Stimulated activated CD4-positive, alpha-beta T cell treated with anti-CD3 and anti-CD28 coated beads, Interleukin-15, amount 100 ng/mL, for 24 hours (primary cell): ENCODE results near the gene ARMH1.
A peak's percentile ranks its signal among the peaks of the same experiment; 100 is the strongest.

Experiments used
- DNase-seq: peaks from one replicate; pipeline ENCODE4 v3.0.0-alpha.2; 2020

ARMH1 gene

GRCh38 chr1:44674113-44675000 is at the start of gene ARMH1, which contains the start of gene TMEM53:
ARMH1 (plus strand) TSS chr1:44674714; CDS start chr1:44689698, 14,984 bp downstream.
TMEM53 (minus strand) TSS chr1:44674481; CDS start chr1:44674391, 90 bp downstream.
- DNase-seq, result peak; percentile 99

DNA sequence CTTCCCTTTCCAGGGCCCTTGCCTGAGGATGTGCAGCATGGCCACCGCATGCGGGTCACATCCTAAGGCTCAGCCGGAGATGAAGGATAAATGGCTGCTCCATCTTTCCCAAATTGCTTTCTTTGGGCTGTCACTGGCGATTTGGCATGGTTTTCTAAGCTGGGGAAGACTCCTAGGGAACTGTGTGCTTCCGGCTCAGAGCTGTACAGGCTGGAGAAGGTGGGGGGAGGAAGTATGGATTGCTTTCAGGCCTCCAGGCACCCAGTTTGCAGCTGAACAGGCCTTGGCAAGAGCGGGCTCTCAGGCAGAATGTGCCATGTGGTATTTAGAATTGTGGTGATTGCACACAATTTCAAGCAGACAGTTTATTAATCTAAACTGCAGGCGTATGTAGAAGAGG is 49.2 kb upstream of the ARMH1 start:
- no peak for DNase-seq

GRCh38 chr1:44628962-44629756 is 45.4 kb upstream of the ARMH1 start:
- no peak for DNase-seq

DNA sequence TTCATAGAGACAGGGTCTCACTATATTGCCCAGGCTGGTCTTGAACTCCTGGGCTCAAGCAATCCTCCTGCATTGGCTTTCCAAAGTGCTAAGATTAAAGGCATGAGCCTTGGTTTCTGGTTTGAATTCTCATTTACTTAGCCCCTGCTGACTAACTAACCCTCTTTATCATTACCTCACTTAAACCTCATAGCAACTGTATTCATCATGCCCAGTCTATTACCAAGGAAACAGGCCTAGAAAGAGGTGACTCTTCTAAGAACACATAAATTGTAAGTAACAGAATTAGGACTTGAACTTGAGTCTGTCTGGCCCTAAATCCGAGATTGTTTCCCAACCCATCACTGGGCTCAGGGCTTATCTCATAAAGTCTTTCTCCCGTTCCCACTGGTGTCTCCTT is 44.4 kb upstream of the ARMH1 start:
- DNase-seq, result no peak

DNA sequence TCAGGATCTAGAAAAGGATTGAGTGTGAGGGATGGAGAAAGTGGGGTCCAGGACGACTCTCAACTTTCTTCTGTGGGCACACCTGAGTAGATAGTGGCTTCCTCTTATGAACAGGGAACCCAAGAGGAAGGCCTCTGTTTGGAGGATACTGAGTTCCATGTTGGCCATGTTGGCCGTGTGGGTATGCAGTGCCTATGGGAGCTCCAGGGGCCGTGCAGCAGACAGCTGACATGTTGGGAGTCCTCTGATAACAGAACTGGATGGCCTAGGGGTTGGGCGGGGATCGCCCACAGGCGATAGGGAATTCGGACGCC is 43.2 kb upstream of the ARMH1 start:
- no peak for DNase-seq

- peak; percentile 94 for DNase-seq
Observed at GRCh38 chr1:44631647-44632539, 42.6 kb upstream of the ARMH1 start.

DNA sequence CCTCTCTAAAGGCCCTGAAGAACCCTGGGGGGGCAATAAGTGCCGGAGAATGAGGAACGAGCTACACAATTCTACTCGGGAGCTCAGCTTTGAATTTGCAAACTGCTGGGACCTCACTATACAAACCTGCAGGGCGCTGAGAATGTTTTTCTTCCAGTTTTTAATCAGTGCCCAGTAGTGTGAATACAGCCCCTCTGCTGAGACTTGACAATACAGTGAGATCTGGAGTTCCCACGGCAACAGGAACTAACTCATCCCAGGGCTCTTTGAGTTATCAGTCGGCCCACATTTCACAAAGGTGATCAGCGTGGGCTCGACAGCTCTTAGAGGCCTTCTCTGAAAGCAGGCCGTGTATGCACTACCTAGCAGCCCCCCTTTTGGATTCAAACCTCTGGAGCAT is 41.9 kb upstream of the ARMH1 start:
- peak; percentile 18 for DNase-seq

- DNase-seq, result no peak
Observed at GRCh38 chr1:44634606-44635189, 39.8 kb upstream of the ARMH1 start.

DNA sequence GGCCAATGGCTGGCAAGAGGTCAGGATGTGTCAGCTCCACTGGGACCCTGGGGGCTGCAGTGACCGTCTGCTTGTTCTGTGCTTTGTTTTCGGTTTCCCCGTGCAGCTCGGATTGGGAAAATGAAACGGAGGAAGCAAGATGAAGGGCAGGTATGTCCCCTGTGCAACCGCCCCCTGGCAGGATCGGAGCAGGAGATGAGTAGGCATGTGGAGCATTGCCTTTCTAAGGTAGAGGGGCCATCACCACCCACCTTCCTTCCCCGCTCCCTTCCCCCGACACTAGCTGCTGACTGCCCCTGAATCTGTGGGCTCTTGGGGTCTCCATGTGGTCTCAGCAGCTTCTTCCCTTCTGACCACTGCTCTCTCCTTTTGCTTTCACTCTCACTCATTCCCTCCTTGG is 39.1 kb upstream of the ARMH1 start:
- no peak for DNase-seq

DNA sequence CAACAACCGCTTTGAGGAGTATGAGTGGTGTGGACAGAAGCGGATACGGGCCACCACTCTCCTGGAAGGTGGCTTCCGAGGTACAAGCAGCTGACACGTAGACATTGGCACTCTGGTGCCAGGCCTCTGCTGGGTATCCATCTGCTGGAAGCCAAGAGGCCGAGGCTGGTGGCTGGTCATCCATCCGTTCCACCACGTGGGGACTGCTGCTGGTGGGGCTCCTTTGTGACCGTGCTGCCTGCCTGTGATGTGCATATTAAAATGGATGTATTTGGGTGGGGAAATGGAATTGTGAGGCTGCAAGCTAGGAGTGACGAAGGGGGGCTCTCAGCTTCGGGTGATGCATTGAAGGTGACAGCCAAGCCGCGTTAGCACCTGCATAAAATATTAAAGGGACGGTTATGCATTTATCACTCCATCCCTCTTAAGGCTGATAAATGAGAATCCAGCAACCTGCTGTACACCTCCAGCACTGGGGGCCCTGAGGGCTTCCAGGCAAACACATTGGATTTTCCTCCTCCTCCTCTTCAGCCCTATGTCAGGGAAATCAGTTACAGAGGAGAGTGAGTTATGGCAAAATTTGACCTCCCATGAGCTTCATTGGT is 38.3 kb upstream of the ARMH1 start:
- DNase-seq, result no peak

DNA sequence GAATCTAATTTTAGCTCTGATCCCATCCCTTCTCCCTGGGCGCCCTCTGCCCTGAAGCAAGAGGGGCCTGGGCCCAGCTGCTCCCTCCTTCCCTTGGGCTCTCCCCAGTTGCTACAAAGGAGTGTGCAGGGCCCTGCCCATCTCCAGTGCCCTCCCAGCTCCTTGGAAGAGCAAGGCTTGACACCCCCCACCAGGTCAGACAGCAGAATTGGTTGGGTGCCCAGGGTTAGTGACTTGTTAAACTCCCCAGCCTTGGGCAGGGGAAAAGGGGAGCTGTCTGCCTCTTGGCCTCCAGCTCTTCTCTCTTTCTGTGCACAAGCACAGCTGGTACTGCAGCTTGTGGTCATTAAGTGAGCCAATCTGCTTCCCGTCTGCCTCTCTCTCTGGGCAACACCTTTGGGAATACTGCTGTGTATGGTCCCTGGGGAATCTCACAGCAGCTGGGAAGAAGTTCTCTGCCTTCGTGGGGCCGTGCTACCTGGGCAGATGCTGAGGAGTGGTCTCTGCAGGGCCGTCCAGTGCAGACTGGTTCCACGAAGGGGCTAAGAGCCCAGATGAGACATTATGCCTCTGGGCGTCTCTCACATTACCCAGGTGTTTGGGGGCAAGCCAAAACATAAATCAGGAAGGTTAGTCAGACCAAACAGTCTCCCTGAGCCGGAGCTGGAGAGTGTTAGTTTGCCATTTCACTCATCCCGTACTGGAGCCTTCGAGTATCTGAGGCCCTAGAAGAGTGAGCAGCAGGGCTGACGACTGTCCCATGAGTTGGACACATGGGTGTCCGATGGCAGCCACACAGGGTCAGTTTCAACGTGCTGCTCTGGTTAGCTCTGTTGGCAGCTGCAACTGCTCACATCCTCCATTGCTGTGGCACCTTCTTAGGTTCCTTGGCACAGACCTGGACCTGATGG is 37.6 kb upstream of the ARMH1 start:
- DNase-seq, result no peak

DNA sequence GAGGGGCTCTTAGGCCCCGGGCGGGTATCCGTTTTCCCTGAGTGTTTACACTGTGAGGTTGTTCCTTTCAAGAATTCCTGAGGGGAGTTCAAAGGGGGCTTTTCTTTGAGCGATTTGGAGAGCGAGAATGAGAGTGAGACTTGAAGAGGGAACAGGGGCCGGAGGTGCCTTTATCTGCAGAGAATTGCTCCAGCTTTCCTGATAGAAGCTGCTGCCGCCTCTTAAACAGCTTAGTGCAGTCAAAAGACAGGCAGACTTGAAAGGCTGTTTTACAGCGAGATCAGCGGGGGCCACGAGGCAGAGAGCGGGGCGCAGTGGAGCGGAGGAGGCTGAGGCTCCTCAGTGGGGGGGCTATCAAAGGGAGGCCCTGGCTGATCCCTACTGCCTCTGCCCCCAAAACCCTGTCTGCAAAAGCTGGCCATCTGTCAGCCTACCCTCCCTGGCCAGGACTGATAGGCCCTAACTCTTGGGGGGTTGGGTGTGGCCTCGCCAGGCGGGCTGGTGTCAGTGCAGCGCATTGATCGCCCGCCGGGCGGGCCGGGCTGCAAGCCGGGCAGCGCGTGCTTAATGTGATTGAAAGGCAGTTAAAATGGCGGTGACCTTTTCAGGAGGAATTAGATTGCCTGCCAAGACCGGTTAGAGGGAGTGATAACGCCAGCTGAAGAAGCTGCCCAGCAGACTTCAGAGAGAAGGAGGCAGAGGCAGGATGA is 36.7 kb upstream of the ARMH1 start:
- no peak for DNase-seq

DNA sequence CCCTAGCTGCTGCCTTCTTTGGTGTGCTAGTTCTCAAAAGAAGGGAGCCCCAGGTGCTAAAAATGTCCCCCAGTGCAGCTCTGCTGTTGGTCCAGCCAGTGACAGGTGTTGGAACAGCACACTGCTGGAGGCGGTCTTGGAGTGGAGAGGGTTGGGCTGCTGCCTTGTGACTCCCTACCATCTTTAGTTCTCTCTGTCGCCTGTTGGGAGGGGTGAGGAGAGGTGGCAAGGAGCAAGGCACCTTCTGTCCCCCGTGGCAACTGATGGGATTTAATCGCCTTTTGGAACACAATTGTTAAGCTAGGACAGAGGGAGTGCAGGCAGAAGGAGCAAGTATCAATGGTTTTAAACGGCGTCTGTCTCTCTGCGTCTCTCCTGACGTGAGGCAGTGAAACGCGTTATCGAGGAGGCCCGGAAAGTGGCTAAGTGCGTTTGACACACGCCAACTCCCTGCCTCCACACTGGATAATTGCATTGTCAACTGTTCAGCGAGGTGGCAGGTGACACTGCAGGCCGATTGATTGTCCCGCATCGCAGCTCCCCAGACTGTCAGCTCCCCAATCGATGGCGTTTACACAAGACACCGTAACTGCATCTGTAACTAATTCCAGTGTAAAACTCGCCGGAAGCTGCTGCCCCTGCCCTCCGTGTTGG is 34.2 kb upstream of the ARMH1 start:
- no peak for DNase-seq

DNA sequence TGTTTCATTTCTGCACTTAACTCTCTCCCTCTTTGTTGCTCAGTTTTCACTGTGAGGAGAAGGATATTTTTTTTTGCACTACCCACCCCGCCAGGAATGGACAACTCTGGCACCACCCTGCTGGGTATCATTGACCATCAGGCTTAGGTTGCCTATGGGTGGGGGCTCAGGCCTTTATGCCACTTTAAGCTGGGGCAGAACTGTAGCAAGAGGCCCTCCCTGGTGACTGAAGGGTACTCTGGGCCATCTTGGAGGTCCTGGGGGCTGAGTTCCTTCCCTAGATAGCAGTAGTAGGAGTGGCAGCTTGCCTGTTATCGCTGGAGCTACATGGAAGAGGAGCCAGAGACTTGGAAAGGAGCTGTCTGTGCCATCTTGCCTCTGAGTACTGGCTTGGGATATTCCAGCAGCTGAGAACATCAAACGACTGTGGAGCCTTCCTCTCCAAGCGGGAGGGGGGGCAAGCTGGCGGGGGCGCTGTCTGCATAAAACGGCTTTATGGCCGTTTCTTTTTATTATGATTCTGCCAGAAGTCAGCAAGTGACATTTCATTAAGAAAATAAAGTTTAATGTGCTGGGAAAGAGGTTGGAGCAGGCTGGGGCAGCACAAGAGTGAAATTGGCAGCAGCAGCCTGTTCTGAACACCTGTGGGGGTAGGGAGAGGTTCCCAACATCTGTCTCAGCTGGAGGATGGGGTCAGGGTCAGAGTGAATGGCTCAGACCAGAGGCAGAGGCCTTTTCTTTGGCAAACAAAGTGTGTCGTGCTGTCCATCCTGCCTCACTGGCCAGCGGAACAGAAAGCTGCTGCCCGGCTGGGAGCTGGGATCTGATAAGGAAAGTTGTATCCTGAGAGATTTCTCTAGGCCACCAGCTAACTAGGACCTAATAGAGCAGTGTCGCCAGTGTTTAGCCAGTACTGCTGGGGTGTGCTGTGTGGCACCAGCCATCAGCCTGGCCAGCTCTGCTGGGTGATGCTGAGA is 33.1 kb upstream of the ARMH1 start:
- no peak for DNase-seq

DNA sequence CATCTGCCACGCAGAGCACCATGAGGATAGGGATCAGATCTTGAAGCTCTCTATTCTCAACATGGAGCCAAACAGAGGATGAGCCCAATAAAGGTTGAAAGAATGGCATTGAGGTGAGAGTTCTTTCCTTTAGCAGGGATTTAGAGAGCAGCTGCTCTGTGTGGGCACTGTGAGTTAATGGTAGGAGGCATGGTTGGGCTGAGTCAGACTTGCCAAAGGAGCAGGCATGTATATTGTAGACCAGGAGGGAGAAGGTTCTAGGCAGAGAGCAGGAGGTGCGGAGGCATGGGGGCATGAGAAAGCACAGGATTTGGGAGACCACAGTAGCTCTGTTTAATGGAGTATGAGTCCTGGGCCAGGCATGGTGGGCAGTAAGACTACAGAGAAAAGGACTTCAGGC is 32.3 kb upstream of the ARMH1 start:
- no peak for DNase-seq

DNA sequence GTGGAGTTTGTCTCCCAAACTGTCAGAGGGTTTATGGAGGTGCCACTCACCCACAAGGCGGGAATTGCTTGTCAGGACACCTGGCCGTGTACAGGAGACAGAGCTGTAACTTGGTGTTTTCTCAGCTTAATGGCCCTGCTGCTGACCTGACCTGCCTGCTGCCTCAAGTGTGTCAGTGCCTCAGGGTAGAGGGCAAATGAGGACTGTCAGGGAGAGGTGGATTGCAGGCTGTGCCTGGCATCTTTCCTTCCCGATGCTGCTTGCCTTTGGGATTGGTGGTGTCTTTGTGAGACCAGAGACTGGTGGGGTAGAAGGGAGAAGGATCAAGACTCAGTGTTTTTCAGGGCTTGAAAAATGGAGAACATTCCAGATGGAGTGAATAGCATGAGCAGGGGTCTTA is 31.6 kb upstream of the ARMH1 start:
- no peak for DNase-seq

GRCh38 chr1:44643721-44644334 is 30.7 kb upstream of the ARMH1 start:
- DNase-seq, result no peak

GRCh38 chr1:44644806-44645205 is 29.7 kb upstream of the ARMH1 start:
- no peak for DNase-seq
